LNCaP clone FGC (cell line): Measurements from ENCODE around the gene MEF2D.

Experiments
- DNase-seq: peaks from one replicate; pipeline ENCODE4 v3.0.0-alpha.2; 2011; ENCODE audit warnings: low read depth
- H3K4me3 ChIP-seq: 2 replicates; pipeline ENCODE4 v1.5.1; 2011; ENCODE audit warnings: mild to moderate bottlenecking, low read depth, low read length, control low read depth
- TF ChIP-seq, protein P1 (sequence below): IDR thresholded peaks from 2 replicates; pipeline ENCODE4 v1.5.1; 2012; ENCODE audit warnings: mild to moderate bottlenecking; ENCODE audit not compliant: control insufficient read depth, insufficient read depth; ENCODE audit errors: extremely low read depth

The MEF2D gene

GRCh38 chr1:156482276-156482675, 18.3 kb downstream of the MEF2D start:
- no peak overlapping the region for H3K4me3 ChIP-seq
- TF ChIP-seq, protein P1, sequence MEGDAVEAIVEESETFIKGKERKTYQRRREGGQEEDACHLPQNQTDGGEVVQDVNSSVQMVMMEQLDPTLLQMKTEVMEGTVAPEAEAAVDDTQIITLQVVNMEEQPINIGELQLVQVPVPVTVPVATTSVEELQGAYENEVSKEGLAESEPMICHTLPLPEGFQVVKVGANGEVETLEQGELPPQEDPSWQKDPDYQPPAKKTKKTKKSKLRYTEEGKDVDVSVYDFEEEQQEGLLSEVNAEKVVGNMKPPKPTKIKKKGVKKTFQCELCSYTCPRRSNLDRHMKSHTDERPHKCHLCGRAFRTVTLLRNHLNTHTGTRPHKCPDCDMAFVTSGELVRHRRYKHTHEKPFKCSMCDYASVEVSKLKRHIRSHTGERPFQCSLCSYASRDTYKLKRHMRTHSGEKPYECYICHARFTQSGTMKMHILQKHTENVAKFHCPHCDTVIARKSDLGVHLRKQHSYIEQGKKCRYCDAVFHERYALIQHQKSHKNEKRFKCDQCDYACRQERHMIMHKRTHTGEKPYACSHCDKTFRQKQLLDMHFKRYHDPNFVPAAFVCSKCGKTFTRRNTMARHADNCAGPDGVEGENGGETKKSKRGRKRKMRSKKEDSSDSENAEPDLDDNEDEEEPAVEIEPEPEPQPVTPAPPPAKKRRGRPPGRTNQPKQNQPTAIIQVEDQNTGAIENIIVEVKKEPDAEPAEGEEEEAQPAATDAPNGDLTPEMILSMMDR, result no peak
- no peak for DNase-seq

- TF ChIP-seq, protein P1, result no peak
- no peak overlapping the region for H3K4me3 ChIP-seq
- DNase-seq, result no peak
Measured at GRCh38 chr1:156481527-156481926, 19.0 kb downstream of the MEF2D start.

DNA sequence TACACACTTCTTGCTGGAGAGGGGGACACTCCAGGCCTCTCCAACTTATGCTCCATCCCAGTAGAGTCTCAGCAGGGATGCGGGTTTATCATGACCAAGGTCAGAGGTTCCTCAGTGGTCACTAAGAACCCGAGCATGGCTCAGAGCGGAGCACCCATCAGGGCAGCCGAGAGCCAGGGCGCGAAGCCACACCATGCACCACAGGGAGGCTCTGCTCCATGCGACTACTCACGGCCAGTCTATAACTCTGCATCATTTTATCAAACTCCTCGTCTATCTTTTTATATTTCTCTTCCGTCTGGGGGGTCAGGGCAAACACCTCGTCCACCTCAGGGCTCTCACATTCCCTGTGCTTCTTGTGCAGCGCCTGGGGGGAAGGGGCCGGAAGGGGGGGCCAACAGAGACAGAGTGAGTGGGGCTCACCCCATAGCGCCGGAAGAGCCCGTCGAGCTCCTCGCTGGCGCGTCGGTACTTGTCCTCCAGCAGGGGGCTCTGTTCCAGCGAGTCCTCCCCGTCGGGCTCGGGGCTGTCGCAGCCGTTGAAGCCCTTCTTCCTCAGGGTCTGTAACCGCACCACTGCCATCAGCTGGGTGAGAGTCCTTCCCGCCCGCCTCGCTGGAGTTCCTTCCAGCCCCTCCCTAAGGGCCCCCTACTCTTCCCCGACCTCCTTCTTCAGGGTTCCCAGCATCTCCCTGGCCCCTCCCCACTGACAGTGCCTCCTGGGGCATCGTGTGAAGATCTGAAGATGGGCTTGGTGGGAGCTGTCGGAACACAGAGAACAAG, 20.0 kb downstream of the MEF2D start:
- DNase-seq, result no peak
- TF ChIP-seq, protein P1, result peak; percentile 34; the same call in 1 of the 2 replicates
- no peak overlapping the region for H3K4me3 ChIP-seq

DNA sequence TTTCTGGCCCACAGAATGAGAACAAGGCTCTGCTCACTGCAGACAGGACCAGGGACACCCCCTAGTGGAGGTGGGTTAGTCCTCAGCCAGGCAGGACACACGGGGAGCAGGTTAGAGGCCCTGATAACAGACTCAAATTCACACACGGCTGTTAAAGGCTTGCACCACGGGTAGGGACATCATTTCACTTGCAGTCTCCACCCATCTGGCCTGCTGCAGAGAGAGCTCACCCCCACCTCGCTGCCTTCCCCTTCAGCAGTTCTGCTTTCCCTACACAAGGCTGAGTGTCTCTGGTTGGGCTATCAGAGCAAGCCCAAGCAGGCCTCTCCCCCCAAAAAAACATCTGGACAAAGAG, 20.6 kb downstream of the MEF2D start:
- no peak for DNase-seq
- TF ChIP-seq, protein P1, result no peak
- no peak overlapping the region for H3K4me3 ChIP-seq

DNA sequence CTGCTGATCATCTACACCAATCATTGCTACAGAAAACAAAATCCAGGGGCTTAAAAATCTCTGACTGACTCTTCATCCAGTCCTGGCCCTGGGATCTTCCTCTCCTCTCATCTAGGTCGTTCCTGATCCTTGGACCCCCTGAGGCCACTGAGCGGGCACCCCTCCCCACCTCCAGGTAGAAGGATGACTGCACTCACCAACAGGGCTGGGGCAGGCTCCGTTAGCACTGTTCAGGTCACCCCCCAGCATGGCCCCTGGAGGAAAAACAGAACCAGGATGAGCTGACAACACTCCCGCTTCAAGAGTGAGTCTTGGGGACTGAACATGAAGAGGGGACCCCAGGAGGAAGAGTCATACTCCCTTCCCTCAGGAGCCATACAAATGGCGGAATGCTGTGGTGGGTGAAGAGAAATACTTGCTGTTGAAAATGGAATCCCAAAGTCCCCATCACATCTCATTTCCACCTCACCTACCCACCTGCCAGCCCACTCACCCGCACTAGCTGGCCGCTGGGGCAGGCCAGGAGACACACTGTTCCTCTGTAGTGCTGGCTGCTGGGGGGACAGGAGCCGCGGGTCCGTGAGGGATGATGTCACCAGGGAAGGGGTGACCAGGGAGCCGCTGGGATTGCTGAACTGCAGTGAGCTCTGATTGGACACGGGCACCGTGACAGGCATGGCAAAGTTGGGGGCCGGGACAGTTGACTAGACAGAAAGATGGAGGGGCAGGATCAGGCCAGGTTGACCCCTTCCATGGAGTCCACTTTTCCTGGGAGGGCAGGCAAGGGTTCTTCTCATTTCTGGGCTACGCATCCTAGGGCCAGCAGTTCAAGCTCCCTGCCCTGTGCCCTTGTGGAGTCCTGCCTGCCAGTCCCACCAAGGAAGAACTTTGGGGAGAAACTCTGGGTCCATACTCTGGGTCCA, 21.2 kb downstream of the MEF2D start:
- TF ChIP-seq, protein P1, result no peak
- no peak overlapping the region for H3K4me3 ChIP-seq
- no peak for DNase-seq

- no peak overlapping the region for H3K4me3 ChIP-seq
- TF ChIP-seq, protein P1, result no peak
- DNase-seq, result no peak
Measured at GRCh38 chr1:156478250-156478627, 22.3 kb downstream of the MEF2D start.
